ENCODE results near the gene PM20D1.

- TF ChIP-seq, protein P1, sequence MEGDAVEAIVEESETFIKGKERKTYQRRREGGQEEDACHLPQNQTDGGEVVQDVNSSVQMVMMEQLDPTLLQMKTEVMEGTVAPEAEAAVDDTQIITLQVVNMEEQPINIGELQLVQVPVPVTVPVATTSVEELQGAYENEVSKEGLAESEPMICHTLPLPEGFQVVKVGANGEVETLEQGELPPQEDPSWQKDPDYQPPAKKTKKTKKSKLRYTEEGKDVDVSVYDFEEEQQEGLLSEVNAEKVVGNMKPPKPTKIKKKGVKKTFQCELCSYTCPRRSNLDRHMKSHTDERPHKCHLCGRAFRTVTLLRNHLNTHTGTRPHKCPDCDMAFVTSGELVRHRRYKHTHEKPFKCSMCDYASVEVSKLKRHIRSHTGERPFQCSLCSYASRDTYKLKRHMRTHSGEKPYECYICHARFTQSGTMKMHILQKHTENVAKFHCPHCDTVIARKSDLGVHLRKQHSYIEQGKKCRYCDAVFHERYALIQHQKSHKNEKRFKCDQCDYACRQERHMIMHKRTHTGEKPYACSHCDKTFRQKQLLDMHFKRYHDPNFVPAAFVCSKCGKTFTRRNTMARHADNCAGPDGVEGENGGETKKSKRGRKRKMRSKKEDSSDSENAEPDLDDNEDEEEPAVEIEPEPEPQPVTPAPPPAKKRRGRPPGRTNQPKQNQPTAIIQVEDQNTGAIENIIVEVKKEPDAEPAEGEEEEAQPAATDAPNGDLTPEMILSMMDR (IDR thresholded peaks at IDR 0.05), result no peak
- TF ChIP-seq EP300 (IDR thresholded peaks at IDR 0.05) (no peak), POLR2AphosphoS5 (IDR thresholded peaks at IDR 0.05) (no peak)
These were observed 22.9 kb downstream of the PM20D1 start for GRCh38 chr1:205826995-205827394.
